ENCODE measurements around the gene OR52K2. TPM values are rescaled to one million over a fixed set of nuclear protein-coding genes. Genes with fewer than 3 reads are reported as not detected.
A peak's percentile ranks its signal among the peaks of the same experiment; 100 is the strongest.

Gene OR52K2
- total RNA-seq, 1 experiment from 2014 or later, result not detected

DNA sequence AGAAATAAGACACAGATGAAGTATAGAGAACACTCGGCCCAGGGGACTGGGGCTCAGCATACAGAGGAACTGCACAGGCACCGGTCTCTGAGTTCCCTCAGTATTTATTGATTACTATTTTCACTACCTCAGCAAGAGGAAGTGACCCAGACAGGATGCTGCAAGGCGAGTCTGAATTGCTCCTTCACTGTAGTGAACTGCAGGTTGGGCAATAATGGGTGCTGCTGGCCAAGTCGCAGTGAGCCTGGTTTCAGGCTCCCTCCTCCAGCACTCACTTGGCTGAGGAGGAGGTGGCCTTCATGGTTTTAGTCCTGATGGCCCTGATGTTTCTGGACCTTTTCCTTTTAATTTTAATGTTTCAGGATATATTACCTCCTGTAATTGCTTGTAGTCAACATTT lies 10.4 kb downstream of the OR52K2 start:
- ChIA-PET POLR2A (no interaction called here), CTCF (no interaction called here)
- H3K9me3 Mint-ChIP-seq (ENCODE audit: unreplicated experiment), result peaks cover 7% of the 10 kb centered on the region
- TF ChIP-seq, protein P1, sequence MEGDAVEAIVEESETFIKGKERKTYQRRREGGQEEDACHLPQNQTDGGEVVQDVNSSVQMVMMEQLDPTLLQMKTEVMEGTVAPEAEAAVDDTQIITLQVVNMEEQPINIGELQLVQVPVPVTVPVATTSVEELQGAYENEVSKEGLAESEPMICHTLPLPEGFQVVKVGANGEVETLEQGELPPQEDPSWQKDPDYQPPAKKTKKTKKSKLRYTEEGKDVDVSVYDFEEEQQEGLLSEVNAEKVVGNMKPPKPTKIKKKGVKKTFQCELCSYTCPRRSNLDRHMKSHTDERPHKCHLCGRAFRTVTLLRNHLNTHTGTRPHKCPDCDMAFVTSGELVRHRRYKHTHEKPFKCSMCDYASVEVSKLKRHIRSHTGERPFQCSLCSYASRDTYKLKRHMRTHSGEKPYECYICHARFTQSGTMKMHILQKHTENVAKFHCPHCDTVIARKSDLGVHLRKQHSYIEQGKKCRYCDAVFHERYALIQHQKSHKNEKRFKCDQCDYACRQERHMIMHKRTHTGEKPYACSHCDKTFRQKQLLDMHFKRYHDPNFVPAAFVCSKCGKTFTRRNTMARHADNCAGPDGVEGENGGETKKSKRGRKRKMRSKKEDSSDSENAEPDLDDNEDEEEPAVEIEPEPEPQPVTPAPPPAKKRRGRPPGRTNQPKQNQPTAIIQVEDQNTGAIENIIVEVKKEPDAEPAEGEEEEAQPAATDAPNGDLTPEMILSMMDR (IDR thresholded peaks at IDR 0.05; ENCODE audit: insufficient read depth in 1 of 2, low read depth in 1 of 2, low read length in 1 of 2, severe bottlenecking in 1 of 2, unreplicated experiment in 1 of 2), result no peak
- intact Hi-C loops (cut with micrococcal nuclease; ENCODE audit: unreplicated experiment), result no loop called here
- H3K27me3 Mint-ChIP-seq (ENCODE audit: insufficient read depth, unreplicated experiment), result peaks cover 22% of the 10 kb centered on the region
- no peak overlapping the region for H3K4me3 Mint-ChIP-seq (ENCODE audit: unreplicated experiment)
- no peaks in the 10 kb centered on the region for H3K9me3 ChIP-seq
- no peaks in the 10 kb centered on the region for H3K36me3 ChIP-seq (ENCODE audit: control insufficient read depth, insufficient read depth, low read length)
- no peaks in the 10 kb centered on the region for H3K36me3 Mint-ChIP-seq (ENCODE audit: insufficient read depth, unreplicated experiment)
- H3K4me3 ChIP-seq (ENCODE audit: low read depth, low read length), result no peak overlapping the region
- no peak overlapping the region for H3K27ac Mint-ChIP-seq (ENCODE audit: unreplicated experiment)
- BruUV-seq (replicated peaks), result no TSS peak
- DNase-seq, result no peak
- H3K4me1 ChIP-seq, result no peaks in the 10 kb centered on the region
- H3K27me3 ChIP-seq (replicated peaks; ENCODE audit: control insufficient read depth, insufficient read depth, low read length), result no peaks in the 10 kb centered on the region
- H3K4me1 Mint-ChIP-seq (ENCODE audit: low read depth, unreplicated experiment), result no peaks in the 10 kb centered on the region

DNA sequence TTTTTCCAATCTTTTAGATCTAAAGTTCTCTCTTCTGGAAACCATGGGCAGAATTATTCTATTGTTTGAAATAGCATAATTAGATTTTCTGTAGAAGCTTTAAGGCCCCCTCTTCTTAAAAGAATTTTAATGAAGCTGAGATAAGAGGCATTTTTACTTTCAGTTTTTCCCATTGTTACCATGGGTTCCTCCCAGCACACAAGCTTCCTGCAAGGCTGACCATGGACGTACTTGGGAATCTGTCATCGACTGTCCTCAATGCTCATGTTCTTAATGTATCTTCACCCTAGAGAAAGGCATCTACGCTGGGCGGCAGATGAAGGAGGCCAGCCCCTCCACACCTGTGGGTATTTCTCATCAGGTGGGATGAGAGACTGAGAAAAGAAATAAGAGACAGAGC lies 11.1 kb downstream of the OR52K2 start:
- intact Hi-C loops (cut with micrococcal nuclease; ENCODE audit: unreplicated experiment), result no loop called here
- Histone ChIP-seq H3K4me1 (no peaks in the 10 kb centered on the region), H3K4me3 (ENCODE audit: low read depth, low read length) (no peak overlapping the region), H3K9me3 (0 out of 2 replicates have a peak, but pooled peaks cover 2% of the 10 kb centered on the region), H3K36me3 (ENCODE audit: control insufficient read depth, insufficient read depth, low read length) (no peaks in the 10 kb centered on the region), H3K27me3 (replicated peaks; ENCODE audit: control insufficient read depth, insufficient read depth, low read length) (no peaks in the 10 kb centered on the region)
- H3K9me3 Mint-ChIP-seq (ENCODE audit: unreplicated experiment), result peaks cover 14% of the 10 kb centered on the region
- TF ChIP-seq, protein P1 (IDR thresholded peaks at IDR 0.05; ENCODE audit: insufficient read depth in 1 of 2, low read depth in 1 of 2, low read length in 1 of 2, severe bottlenecking in 1 of 2, unreplicated experiment in 1 of 2), result no peak
- H3K4me1 Mint-ChIP-seq (ENCODE audit: low read depth, unreplicated experiment), result no peaks in the 10 kb centered on the region
- ChIA-PET CTCF (no interaction called here), POLR2A (no interaction called here)
- peaks cover 22% of the 10 kb centered on the region for H3K27me3 Mint-ChIP-seq (ENCODE audit: insufficient read depth, unreplicated experiment)
- H3K27ac Mint-ChIP-seq (ENCODE audit: unreplicated experiment), result no peak overlapping the region
- no peak overlapping the region for H3K4me3 Mint-ChIP-seq (ENCODE audit: unreplicated experiment)
- no peak for DNase-seq
- H3K36me3 Mint-ChIP-seq (ENCODE audit: insufficient read depth, unreplicated experiment), result no peaks in the 10 kb centered on the region
- BruUV-seq (replicated peaks), result no TSS peak

- H3K9me3 Mint-ChIP-seq (ENCODE audit: unreplicated experiment), result peaks cover 17% of the 10 kb centered on the region
- Histone ChIP-seq H3K4me1 (no peaks in the 10 kb centered on the region), H3K36me3 (ENCODE audit: control insufficient read depth, insufficient read depth, low read length) (no peaks in the 10 kb centered on the region), H3K4me3 (ENCODE audit: low read depth, low read length) (no peak overlapping the region), H3K9me3 (0 out of 2 replicates have a peak, but pooled peaks cover 4% of the 10 kb centered on the region), H3K27me3 (replicated peaks; ENCODE audit: control insufficient read depth, insufficient read depth, low read length) (no peaks in the 10 kb centered on the region)
- H3K27ac Mint-ChIP-seq (ENCODE audit: unreplicated experiment), result no peak overlapping the region
- TF ChIP-seq, protein P1 (IDR thresholded peaks at IDR 0.05; ENCODE audit: insufficient read depth in 1 of 2, low read depth in 1 of 2, low read length in 1 of 2, severe bottlenecking in 1 of 2, unreplicated experiment in 1 of 2), result no peak
- BruUV-seq (replicated peaks), result no TSS peak
- H3K27me3 Mint-ChIP-seq (ENCODE audit: insufficient read depth, unreplicated experiment), result peaks cover 13% of the 10 kb centered on the region
- no peaks in the 10 kb centered on the region for H3K36me3 Mint-ChIP-seq (ENCODE audit: insufficient read depth, unreplicated experiment)
- ChIA-PET CTCF (no interaction called here), POLR2A (no interaction called here)
- no peak overlapping the region for H3K4me3 Mint-ChIP-seq (ENCODE audit: unreplicated experiment)
- peak; percentile 5 to 43 for DNase-seq
- intact Hi-C loops (cut with micrococcal nuclease; ENCODE audit: unreplicated experiment), result no loop called here
- H3K4me1 Mint-ChIP-seq (ENCODE audit: low read depth, unreplicated experiment), result no peaks in the 10 kb centered on the region
Measured at GRCh38 chr11:4464216-4465159, 15.4 kb downstream of the OR52K2 start.
